NOMO-1 treated with DMSO at 0.1 percent for 48 hours (cell line): Measurements from ENCODE around the gene COX4I1.
"Not testable (repeated sequence)": the region's sequence is repeated elsewhere in the genome, so short reads cannot be mapped to it uniquely, and the experiment has no call there.

ENCODE experiments used
- DNase-seq: peaks from one replicate; lab custom pipeline; 2025; ENCODE audit not compliant: unreplicated experiment; lab: John Stamatoyannopoulos, UW

Gene COX4I1

GRCh38 chr16:85798901-85799496 lies 496 bp upstream of the COX4I1 start:
- peak; percentile 24 for DNase-seq

DNA sequence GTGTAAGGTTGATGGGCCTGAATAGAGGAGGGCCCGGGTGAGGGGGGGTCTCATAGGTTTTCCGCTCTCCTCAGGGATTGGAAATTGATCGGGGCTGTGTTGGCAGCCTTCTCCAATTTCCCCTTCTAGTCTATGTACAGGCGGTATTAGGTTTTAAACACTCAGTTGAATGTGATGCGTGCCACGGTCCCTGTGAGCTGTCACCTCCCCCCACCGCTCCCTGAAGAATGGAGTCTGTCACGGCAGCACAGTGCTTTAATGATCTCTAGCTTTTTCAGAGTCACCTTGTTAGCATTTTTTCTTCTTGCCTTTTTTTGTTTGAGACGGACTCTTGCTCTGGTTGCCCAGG lies 800 bp downstream of the COX4I1 start:
- DNase-seq, result peak; percentile 40

GRCh38 chr16:85803570-85803969 lies 4.1 kb downstream of the COX4I1 start:
- no peak for DNase-seq

DNA sequence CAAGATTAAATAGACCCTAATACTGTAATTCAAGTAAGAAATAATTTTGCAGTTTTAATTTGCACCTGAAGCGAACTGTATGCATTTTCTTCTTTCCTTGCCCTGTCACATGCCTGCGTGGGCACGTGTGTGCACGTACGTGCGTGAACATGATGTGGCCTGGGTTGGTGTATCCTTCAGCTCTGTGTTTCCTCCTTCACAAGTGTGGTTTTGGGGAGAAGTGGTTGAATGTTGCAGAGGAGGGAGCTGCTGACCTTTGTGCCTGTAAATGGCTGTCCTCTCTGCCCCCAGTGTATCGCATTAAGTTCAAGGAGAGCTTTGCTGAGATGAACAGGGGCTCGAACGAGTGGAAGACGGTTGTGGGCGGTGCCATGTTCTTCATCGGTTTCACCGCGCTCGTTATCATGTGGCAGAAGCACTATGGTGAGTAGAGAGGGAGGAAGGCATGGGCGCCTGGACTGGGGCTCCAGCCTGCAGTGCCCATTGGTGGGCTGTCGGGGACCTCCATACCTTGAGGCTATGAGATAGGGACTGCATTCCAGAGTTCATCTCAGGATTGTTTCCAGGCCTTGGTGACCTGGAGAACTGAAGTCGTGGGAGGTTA lies 6.0 kb downstream of the COX4I1 start:
- DNase-seq, result no peak

- no peak for DNase-seq
Measured at GRCh38 chr16:85806539-85806938, 7.0 kb downstream of the COX4I1 start.

GRCh38 chr16:85807340-85807739 lies 7.8 kb downstream of the COX4I1 start:
- not testable (repeated sequence) for DNase-seq

GRCh38 chr16:85808104-85808503 lies 8.6 kb downstream of the COX4I1 start:
- DNase-seq, result not testable (repeated sequence)

- no peak for DNase-seq
Measured at GRCh38 chr16:85808926-85809325, 9.4 kb downstream of the COX4I1 start.

DNA sequence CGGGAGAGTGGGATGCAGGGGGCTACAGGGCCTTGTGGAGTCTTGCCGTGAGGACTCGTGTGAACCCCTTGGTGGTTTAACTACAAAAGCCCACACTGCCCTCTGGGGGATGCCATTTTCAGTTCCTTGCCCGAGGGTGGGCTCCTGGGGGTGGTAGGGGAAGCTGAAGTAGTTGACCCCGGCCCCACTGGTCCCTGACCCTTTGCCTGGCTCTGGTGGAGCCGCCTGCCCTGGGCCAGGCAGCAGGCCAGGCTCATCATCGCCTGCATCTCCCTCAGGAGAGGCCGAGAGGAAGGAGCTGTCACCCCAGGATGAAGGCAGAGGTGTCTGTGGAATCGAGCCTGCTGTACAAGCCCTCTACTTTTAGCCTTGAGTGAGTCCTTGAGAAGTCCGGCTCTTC lies 10.2 kb downstream of the COX4I1 start:
- DNase-seq, result no peak

DNA sequence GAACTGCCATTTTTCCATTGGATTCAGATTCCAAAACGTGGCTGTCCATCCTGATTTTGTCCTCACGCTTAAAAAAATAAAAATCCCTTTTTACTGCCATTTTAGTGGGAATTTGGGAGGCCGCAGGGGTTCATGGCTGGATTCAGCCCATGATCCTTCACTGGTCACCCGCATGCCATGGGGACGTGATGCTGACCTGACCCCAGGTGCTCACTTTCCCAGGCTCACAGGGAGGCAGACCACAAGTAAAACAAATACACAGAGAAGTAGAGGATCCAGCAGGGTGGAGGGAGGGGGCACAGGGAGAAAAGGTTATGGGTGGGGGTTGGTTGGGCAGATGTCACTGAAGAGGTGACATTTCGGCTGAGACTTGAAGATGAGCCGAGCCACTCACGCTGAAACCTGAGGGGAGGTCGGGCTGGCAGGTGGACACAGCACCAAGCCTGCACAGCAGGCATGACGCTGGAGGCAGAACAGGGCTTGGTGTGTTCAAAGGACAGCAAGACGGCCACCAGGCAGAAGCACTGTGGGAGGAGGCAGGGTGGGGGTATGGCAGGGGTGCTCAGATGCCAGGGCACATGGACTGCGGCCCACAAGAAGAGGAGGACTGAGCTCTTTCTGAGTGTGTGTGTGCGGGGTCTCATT lies 10.7 kb downstream of the COX4I1 start:
- no peak for DNase-seq

GRCh38 chr16:85810742-85811115 lies 11.2 kb downstream of the COX4I1 start:
- DNase-seq, result no peak

- no peak for DNase-seq
Measured at GRCh38 chr16:85812031-85812807, 12.7 kb downstream of the COX4I1 start.

- no peak for DNase-seq
Measured at GRCh38 chr16:85812811-85813700, 13.6 kb downstream of the COX4I1 start.

DNA sequence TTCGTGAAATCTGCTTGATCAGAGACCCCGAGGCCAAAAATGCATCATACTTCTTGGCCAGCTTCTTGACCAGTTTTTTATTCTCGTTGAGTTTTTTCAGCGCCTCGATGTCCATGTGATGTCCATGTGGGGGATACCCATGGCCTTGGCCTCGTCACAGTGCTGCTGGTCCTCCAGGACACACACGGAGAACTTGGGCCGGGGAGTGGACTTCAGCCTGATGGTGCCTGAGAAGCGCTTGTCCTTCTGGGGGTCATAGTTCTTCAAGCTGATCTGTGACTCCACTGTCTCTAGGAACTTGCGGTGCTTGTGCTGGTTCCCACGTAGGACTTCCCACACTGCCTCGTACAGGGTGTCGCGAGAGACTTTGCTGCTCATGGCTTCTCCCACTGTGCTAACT lies 16.7 kb downstream of the COX4I1 start:
- no peak for DNase-seq

GRCh38 chr16:85817195-85817594 lies 17.7 kb downstream of the COX4I1 start:
- not testable (repeated sequence) for DNase-seq

GRCh38 chr16:85819245-85819644 lies 19.8 kb downstream of the COX4I1 start:
- peak; percentile 84 for DNase-seq

DNA sequence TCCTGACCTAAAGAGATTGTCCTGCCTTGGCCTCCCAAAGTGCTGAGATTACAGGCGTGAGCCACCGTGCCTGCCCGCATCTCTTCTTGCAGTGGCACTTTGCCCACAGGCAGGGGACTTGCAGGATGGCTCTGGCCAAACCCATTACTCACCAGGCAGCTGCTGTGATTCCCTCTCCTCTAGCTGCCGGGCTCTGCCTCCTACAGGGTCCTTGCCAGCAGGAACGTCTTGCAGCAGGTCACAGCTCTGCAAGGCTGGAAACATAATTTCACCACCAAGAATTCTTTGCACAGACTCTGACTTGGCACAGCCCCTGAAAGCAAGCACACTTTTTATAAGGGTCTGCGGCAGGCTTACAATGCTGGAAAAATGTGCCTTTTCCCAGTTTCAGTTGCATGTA lies 20.3 kb downstream of the COX4I1 start:
- no peak for DNase-seq

GRCh38 chr16:85820604-85821372 lies 21.3 kb downstream of the COX4I1 start:
- DNase-seq, result no peak

- DNase-seq, result peak; percentile 89
Measured at GRCh38 chr16:85821390-85822135, 22.1 kb downstream of the COX4I1 start.

- no peak for DNase-seq
Measured at GRCh38 chr16:85822145-85822544, 22.6 kb downstream of the COX4I1 start.
